NK-92 (cell line): ENCODE measurements around the gene CPM.

Source experiments
- DNase-seq: peaks from one replicate; lab custom pipeline; 2025; ENCODE audit not compliant: unreplicated experiment; lab: John Stamatoyannopoulos, UW

Gene CPM

DNA sequence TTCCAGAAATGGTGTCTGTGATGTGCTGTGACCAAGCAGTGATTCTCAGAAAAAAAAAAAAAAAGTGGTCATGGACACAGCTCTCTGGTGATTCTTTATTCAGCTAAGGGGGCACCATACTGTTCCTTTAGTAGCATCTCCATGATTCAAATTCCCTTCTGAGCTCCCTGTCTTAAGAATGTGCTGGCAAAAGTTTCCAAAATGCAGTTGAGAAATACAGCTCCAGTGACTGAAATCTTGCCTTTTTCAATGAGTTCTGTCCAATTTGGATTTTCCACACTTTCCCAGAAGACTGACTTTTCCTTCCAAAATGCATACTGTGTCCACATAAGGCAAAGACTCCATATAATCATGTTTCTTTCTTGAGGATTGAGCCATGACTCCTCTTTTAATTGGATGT lies 24.3 kb upstream of the CPM start:
- no peak for DNase-seq

- no peak for DNase-seq
These were observed 23.5 kb upstream of the CPM start for GRCh38 chr12:68956466-68956865.

GRCh38 chr12:68954811-68955210 lies 21.8 kb upstream of the CPM start:
- DNase-seq = no peak

DNA sequence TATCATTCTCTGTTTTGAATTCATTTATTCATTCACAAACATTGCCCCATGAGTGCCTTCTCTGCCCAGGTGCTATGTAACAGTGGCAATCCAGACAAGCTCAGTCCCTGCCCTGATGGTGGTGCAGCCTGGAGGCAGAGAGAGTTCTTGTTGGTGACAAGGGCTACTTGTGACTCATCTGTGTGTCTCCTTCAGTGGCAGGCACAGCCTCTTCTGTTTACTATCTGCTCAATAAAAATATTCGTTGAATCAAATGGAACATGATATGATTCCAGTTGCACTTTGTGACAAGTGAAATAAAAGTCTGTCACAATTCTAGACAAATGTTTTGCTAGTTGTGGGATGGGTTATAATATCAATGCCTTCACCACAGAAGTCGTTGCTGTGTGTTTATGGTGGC lies 20.6 kb upstream of the CPM start:
- DNase-seq = no peak

DNA sequence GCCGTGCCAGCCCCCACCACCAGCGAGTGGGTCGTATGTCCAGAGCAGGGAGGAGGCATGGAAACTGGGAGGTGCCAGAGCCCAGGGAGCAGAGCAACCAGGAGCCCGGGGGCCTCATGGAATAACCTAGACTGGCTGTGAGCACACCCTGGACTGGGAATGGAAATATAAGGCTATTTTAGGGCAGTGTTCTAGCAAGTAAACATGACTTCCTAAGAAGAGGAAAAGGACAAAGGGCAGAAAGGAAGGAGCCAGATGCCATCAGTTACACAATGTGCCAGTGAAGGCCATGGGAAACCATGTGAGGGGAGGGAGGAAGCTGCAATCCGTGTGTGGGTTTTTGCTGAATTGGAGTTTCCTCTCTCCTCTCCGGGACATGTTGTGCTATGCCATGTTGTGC lies 18.7 kb upstream of the CPM start:
- no peak for DNase-seq

- DNase-seq = no peak
These were observed 17.5 kb upstream of the CPM start for GRCh38 chr12:68950511-68950910.

- DNase-seq = no peak
These were observed 12.3 kb upstream of the CPM start for GRCh38 chr12:68945255-68945654.

DNA sequence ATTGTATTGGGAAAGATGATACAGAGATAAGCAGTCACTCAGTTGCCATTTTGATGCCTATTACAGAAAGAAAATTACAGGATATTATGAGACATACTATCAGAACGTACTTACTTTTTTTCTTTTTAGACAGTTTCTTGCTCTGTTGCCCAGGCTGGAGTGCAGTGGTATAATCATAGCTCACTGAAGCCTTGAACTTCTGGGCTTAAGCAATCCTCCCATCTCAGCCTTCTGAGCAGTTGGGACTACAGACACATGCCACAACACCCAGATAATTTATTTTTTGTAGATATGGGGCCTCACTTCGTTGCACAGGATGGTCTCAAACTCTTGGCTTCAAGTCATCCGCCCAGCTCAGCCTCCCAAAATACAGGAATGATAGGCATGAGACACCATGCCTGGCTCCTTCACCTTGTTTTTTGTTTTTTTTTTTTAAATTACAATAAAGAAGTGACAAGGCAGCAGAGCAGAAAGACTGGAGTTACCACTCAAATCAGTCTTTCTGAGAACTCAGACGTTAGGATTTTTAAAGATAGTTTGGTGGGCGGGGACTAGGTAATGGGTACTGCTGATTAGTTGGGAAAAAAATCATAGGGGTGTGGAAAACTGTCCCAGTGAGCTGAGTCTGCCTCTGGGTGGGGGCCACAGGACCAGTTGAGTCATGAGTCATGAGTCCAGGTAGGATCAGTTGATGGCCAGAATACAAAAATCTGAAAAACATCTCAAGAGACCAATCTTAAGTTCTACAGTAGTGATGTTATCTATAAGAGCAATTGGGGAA lies 11.5 kb upstream of the CPM start:
- DNase-seq = no peak

GRCh38 chr12:68943848-68944247 lies 10.9 kb upstream of the CPM start:
- no peak for DNase-seq

DNA sequence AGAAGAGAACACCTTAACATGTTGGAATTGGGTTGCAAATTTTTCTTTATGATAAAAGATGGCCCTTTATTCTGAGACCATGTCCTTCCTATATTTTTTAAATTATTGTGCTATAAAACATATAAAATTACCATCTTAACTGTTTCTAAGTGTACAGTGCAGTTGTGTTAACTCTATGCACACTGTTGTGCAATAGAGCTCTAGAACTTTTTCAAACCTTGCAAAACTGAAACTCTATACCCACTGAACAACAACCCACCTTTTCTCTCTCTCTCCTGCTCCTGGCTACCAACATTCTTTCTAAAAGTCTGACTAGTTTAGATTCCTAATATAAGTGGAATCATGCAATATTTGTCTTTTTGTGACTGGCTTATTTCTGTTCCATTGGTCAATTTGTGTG lies 7.8 kb upstream of the CPM start:
- no peak for DNase-seq

GRCh38 chr12:68939505-68939904 lies 6.5 kb upstream of the CPM start:
- no peak for DNase-seq

DNA sequence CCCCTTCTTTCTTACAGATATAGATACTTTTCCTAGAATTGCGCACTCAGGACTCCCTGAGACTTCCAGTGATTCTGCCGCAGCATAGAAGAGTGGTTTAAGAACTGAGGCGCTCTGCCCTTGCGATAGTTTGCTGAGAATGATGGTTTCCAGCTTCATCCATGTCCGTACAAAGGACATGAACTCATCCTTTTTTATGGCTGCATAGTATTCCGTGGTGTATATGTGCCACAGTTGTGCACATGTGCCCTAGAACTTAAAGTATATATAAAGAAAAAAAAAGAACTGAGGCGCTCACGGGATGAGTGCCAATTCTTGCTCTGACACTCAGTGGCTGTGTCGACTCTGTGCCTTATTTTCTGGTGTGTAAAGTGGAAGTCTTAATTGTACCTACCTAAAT lies 1.4 kb upstream of the CPM start:
- no peak for DNase-seq

DNA sequence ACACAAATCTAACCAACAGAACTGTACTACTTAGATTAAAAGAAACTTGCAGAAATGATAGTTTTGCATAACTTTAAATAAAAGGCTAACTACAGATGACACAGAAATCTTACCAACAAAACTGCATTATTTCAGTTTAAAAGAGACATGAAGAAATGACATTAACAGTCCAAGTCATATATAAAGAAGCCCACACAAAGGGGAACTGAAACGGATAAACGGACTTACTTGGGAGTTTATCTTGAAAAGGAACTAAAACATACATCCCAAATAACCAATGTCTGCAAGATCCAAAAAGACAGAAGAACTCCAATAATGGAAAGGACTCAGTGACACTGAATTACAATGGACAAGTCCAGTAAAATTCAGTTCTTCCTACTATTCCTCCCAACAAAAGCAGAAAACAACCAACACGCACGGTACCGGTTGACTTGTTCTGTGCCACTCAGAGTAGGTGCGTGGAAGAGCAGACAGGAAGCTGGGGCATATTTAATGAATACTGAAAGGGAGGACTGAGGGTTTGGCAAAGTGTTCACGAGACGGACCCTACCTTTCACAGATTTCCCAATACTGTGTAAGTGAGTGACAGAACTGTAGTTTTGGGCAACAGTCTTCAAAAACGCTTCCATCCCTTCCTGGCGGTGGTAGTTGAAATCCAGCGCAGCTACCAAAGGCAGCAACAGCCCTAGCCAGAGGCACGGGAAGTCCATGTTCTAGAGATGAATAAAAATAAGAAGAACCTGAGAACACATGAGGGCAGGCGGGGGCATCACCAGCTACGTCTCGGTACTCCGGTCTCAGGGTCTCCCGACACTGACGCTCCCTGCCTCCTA lies 627 bp downstream of the CPM start:
- DNase-seq = no peak

GRCh38 chr12:68930178-68930577 lies 2.8 kb downstream of the CPM start:
- DNase-seq = no peak

GRCh38 chr12:68924546-68924945 lies 8.4 kb downstream of the CPM start:
- DNase-seq = no peak

- DNase-seq = no peak
These were observed 13.3 kb downstream of the CPM start for GRCh38 chr12:68919581-68920239.

DNA sequence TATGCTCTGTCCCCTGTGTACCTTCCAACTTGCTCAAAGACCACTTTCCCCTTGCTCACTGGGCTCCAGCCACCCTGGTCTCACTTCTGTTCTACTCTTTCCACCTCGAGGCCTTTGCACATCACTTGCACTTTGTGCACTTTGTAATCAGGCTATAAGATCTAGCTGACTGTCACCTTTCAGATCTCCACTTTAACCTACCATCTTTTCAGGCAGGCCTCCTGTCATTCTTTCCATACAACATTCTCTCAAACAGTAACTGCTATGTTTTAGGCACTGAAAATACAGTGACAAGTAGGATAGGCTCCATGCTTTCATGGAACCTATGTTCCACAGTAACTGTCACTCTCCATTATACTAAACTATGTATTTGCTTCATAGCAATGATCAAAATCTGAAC lies 14.0 kb downstream of the CPM start:
- no peak for DNase-seq

DNA sequence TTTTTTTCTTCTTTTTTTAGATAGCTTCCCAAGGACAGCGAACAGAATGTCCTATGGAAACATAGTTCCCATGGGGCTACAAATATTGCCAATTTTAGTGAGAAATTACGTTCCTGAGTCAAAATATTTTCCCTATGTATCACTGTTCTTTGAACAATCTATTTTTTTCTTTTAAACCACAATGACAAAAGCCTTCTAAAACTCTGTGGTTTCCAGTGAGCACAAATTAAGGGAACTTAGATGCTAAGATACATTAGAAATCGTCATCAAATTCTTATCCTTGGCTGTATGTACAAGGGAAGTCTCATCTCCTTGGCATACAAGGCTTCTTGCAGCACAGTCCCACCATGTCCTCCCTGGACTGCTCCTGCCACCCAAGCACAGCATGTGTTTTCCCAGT lies 17.9 kb downstream of the CPM start:
- no peak for DNase-seq

- DNase-seq = no peak
These were observed 19.3 kb downstream of the CPM start for GRCh38 chr12:68913682-68914081.

DNA sequence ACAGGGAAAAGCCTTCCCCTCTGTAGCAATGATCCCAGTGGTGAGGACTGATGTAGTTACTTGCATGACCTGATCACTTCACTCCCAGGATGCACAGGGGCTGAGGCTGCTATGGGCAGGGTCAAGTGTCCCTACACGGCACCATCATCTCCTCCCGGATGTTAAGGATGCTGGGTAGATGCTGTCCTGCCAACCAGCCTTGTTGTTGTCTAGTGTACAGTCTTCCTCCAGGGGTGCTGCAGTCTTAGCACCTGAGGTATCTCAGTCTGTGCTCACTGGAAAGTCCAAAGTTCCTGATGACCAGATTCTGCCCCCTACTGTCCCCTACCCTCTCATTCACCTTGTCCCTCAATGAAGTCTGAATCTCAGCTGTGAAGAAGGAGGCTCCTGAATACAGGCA lies 20.1 kb downstream of the CPM start:
- DNase-seq = no peak

GRCh38 chr12:68911197-68911718 lies 21.7 kb downstream of the CPM start:
- no peak for DNase-seq

- DNase-seq = no peak
These were observed 22.8 kb downstream of the CPM start for GRCh38 chr12:68910128-68910527.
